ENCODE data around the gene RHNO1.
A peak's percentile ranks its signal among the peaks of the same experiment; 100 is the strongest.
"Not testable (repeated sequence)": the region's sequence is repeated elsewhere in the genome, so short reads cannot be mapped to it uniquely, and the experiment has no call there.

Gene RHNO1

GRCh38 chr12:2858944-2859421, 18.0 kb upstream of the RHNO1 start:
- no peak for DNase-seq

- DNase-seq = no peak
These were observed 16.9 kb upstream of the RHNO1 start for GRCh38 chr12:2860170-2860569.

- DNase-seq = no peak
These were observed 14.1 kb upstream of the RHNO1 start for GRCh38 chr12:2862876-2863275.

GRCh38 chr12:2863402-2863801, 13.6 kb upstream of the RHNO1 start:
- DNase-seq = not testable (repeated sequence)

- DNase-seq = no peak
These were observed 12.8 kb upstream of the RHNO1 start for GRCh38 chr12:2864198-2864597.

- DNase-seq = not testable (repeated sequence)
These were observed 7.9 kb upstream of the RHNO1 start for GRCh38 chr12:2868986-2869632.

- DNase-seq = peak; percentile 48
These were observed 484 bp upstream of the RHNO1 start for GRCh38 chr12:2876431-2877046.

GRCh38 chr12:2877953-2878732, 1.1 kb downstream of the RHNO1 start:
- no peak for DNase-seq

- DNase-seq = no peak
These were observed 2.8 kb downstream of the RHNO1 start for GRCh38 chr12:2879853-2880252.

GRCh38 chr12:2884810-2885209, 7.8 kb downstream of the RHNO1 start:
- no peak for DNase-seq

GRCh38 chr12:2886768-2887450, 9.9 kb downstream of the RHNO1 start:
- no peak for DNase-seq

GRCh38 chr12:2890001-2890387, 13.0 kb downstream of the RHNO1 start:
- DNase-seq = no peak

- peak; percentile 98 for DNase-seq
These were observed 13.6 kb downstream of the RHNO1 start, which contains the start of gene TULP3 for GRCh38 chr12:2890388-2891239. Gene TULP3 (plus strand): TSS chr12:2890891. CDS start chr12:2890948, 57 bp downstream.

- peak; percentile 43 for DNase-seq
These were observed 14.4 kb downstream of the RHNO1 start for GRCh38 chr12:2891240-2892053.

- no peak for DNase-seq
These were observed 15.2 kb downstream of the RHNO1 start for GRCh38 chr12:2892246-2892645.

GRCh38 chr12:2893007-2893406, 16.0 kb downstream of the RHNO1 start:
- no peak for DNase-seq

- DNase-seq = no peak
These were observed 18.0 kb downstream of the RHNO1 start for GRCh38 chr12:2895051-2895451.

- DNase-seq = no peak
These were observed 18.5 kb downstream of the RHNO1 start for GRCh38 chr12:2895511-2895910.

GRCh38 chr12:2897418-2897817, 20.4 kb downstream of the RHNO1 start:
- DNase-seq = no peak

GRCh38 chr12:2900642-2901041, 23.6 kb downstream of the RHNO1 start:
- no peak for DNase-seq

GRCh38 chr12:2902272-2902880, 25.4 kb downstream of the RHNO1 start:
- DNase-seq = no peak

Data from stimulated activated CD4-positive, alpha-beta T cell treated with anti-CD3 and anti-CD28 coated beads, Interleukin-15, amount 100 ng/mL, for 24 hours (primary cell).